Mucosa of rectum (tissue), 2 donors: ENCODE data around the gene TPRN.
A peak's percentile ranks its signal among the peaks of the same experiment; 100 is the strongest.

Experiments used
- H3K27ac ChIP-seq, 2 donors: one replicate each; pipeline ENCODE4 v1.7.0; 2013; ENCODE audit warnings: inconsistent platforms in 2 of 2, low read depth in 2 of 2, low read length in 2 of 2
- H3K27me3 ChIP-seq, 2 donors: one replicate each; pipeline ENCODE4 v1.7.0; 2013; ENCODE audit warnings: low read length in 2 of 2; ENCODE audit not compliant: control insufficient read depth in 2 of 2, insufficient read depth in 2 of 2
- H3K36me3 ChIP-seq, 2 donors: one replicate each; pipeline ENCODE4 v1.7.0; 2013; ENCODE audit warnings: low read length in 2 of 2; ENCODE audit not compliant: control insufficient read depth in 2 of 2, insufficient read depth in 2 of 2
- H3K4me1 ChIP-seq, 2 donors: one replicate each; pipeline ENCODE4 v1.7.0; 2013; ENCODE audit warnings: low read length in 2 of 2, mild to moderate bottlenecking in 1 of 2; ENCODE audit not compliant: control insufficient read depth in 2 of 2, insufficient read depth in 2 of 2
- H3K4me3 ChIP-seq, 2 donors: one replicate each; pipeline ENCODE4 v1.7.0; 2013; ENCODE audit warnings: low read length in 2 of 2
- H3K9ac ChIP-seq, 2 donors: one replicate each; pipeline ENCODE4 v1.7.0; 2013; ENCODE audit warnings: low read length in 2 of 2, low read depth in 1 of 2, mild to moderate bottlenecking in 1 of 2
- H3K9me3 ChIP-seq, 2 donors: one replicate each; pipeline ENCODE4 v1.7.0; 2013; ENCODE audit warnings: low read length in 2 of 2; ENCODE audit not compliant: control insufficient read depth in 2 of 2
- donor health status: healthy.
- donor health status: Normal muscosa, but diverticular disease.

TPRN gene

DNA sequence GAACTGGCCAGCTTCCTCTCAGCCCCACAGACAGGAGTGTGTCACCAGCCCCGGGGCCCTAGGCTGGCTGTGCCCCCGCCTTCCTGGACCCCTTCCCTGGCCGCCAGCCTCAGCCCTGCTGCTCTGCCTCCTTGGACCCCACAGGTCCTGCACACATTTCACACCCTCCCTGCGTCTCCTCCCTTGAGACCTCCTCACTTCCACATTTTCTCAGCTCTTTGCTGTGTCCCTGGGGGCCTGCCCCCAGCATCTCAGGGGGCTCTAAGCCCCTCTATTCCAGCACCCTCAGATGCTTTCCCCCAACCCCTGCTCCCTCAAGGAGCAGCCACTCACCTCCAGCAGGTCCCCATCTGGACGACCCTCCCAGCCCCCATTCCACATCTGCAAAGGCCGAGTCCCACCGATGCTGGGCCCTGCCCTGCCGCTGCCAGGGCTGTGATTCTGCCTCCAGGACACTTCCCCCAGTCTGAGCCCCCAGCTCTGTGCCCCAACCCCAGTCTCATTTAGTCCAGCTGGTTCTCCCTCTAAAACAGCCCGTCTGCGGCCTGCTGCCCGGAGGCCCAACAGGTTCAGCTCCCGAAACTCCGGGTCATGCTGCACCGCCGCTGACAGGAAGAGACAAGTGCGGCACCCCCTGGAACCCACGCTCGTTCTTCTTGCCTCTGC, 34.4 kb upstream of the TPRN start:
- Histone ChIP-seq H3K4me3 (no peak overlapping the region), H3K27me3 (peaks cover 13 to 31% of the 10 kb centered on the region in 2 donors), H3K9me3 (no peaks in the 10 kb centered on the region), H3K4me1 (peaks cover 38 to 42% of the 10 kb centered on the region in 2 donors), H3K27ac (no peak overlapping the region), H3K9ac (no peak overlapping the region), H3K36me3 (no peaks in the 10 kb centered on the region)

DNA sequence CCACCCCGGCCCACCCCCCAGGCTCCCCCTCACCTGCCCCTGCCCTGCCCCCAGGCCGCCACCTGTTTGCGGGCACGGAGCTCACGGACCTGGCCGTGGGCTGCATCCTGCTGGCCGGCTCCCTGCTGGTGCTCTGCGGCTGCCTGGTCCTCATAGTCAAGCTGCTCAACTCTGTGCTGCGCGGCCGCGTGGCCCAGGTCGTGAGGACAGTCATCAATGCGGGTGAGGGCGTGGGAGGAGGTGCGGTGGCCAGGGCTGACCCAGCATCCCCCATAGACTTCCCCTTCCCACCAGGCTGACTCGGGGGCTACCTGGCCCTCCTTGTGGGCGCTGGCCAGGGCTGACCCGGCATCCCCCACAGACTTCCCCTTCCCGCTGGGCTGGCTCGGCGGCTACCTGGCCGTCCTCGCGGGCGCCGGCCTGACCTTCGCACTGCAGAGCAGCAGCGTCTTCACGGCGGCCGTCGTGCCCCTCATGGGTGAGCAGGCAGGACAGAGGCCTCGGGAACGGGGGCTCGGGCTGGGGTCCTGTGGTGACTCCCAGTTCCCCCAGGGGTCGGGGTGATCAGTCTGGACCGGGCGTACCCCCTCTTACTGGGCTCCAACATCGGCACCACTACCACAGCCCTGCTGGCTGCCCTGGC, 33.6 kb upstream of the TPRN start:
- H3K36me3 ChIP-seq: no peaks in the 10 kb centered on the region
- H3K4me3 ChIP-seq: no peak overlapping the region
- H3K27ac ChIP-seq: no peak overlapping the region
- no peaks in the 10 kb centered on the region for H3K9me3 ChIP-seq
- peaks cover 14 to 36% of the 10 kb centered on the region in 2 donors for H3K27me3 ChIP-seq
- no peak overlapping the region for H3K9ac ChIP-seq
- H3K4me1 ChIP-seq: peaks cover 42 to 47% of the 10 kb centered on the region in 2 donors

DNA sequence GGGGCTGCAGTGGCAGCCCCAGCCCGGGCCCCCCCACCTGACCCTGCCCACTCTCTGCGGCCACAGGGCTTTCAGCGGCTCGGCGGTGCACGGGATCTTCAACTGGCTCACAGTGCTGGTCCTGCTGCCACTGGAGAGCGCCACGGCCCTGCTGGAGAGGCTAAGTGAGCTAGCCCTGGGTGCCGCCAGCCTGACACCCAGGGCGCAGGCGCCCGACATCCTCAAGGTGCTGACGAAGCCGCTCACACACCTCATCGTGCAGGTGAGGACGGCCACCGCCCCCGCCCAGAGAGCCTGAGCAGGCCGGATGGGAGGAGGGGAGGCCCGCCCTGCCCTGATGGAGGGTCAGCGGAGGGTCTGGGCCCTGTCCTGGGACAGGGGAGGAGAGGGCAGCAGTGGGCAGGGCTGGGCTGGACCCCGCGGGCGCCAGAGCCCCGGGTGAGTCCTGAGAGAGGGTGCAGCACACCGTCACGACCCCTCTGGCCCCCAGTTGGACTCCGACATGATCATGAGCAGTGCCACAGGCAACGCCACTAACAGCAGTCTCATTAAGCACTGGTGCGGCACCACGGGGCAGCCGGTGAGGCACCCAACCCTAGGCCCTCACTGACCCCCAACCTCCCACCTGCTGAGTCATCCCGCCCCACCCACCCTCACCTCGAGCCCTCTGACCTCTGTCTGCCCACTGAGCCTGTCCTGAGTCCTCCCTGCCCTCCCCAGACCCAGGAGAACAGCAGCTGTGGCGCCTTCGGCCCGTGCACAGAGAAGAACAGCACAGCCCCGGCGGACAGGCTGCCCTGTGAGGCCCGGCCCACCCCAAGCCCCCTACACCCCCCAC, 32.8 kb upstream of the TPRN start:
- H3K27ac ChIP-seq: no peak overlapping the region

DNA sequence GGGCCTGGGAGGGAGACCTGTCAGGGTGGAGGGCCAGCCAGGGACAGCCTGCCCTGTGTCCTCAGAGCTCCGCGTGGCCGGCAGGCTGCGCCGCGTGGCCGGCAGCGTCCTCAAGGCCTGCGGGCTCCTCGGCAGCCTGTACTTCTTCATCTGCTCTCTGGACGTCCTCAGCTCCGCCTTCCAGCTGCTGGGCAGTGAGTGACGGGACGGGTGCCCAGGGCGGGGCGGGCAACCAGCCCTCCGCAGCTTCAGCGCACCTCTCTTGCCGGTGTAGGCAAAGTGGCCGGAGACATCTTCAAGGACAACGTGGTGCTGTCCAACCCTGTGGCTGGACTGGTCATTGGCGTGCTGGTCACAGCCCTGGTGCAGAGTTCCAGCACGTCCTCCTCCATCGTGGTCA, 32.0 kb upstream of the TPRN start:
- Histone ChIP-seq H3K9me3 (no peaks in the 10 kb centered on the region), H3K27me3 (peaks cover 17 to 46% of the 10 kb centered on the region in 2 donors), H3K4me3 (no peak overlapping the region), H3K36me3 (no peaks in the 10 kb centered on the region), H3K27ac (no peak overlapping the region), H3K4me1 (peaks cover 25 to 36% of the 10 kb centered on the region in 2 donors), H3K9ac (peak overlapping the region in 1 of 2 donors; percentile 47)

More for the DNA sequence above, 32.8 kb upstream of the TPRN start:
- no peaks in the 10 kb centered on the region for H3K36me3 ChIP-seq
- no peak overlapping the region for H3K9ac ChIP-seq
- H3K27me3 ChIP-seq: peaks cover 17 to 44% of the 10 kb centered on the region in 2 donors
- no peaks in the 10 kb centered on the region for H3K9me3 ChIP-seq
- peaks cover 34 to 43% of the 10 kb centered on the region in 2 donors for H3K4me1 ChIP-seq
- H3K4me3 ChIP-seq: no peak overlapping the region

DNA sequence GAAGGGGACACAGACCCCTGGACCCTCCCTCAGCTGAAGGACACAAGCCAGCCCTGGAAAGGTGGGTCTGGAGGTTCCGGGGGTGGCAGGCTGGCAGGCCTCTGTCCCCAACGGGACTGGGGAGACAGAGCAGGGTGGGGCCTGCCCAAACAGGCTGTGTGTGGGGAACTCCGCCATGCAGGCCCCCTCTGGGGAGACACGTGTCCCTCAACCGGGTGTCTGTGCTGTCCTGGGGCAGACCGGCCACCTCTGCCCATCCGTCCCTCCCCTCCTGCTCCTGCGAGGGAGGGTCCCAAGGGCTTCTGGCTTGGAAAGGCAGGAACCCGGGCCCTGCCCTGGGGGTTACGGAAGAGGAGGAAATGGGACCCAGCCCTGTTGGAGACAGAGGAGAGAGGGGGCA, 31.6 kb upstream of the TPRN start:
- Histone ChIP-seq H3K36me3 (no peaks in the 10 kb centered on the region), H3K27me3 (peaks cover 17 to 46% of the 10 kb centered on the region in 2 donors), H3K27ac (no peak overlapping the region), H3K9ac (peak overlapping the region in 1 of 2 donors; percentile 47), H3K9me3 (no peaks in the 10 kb centered on the region), H3K4me3 (no peak overlapping the region), H3K4me1 (peaks cover 25 to 36% of the 10 kb centered on the region in 2 donors)

DNA sequence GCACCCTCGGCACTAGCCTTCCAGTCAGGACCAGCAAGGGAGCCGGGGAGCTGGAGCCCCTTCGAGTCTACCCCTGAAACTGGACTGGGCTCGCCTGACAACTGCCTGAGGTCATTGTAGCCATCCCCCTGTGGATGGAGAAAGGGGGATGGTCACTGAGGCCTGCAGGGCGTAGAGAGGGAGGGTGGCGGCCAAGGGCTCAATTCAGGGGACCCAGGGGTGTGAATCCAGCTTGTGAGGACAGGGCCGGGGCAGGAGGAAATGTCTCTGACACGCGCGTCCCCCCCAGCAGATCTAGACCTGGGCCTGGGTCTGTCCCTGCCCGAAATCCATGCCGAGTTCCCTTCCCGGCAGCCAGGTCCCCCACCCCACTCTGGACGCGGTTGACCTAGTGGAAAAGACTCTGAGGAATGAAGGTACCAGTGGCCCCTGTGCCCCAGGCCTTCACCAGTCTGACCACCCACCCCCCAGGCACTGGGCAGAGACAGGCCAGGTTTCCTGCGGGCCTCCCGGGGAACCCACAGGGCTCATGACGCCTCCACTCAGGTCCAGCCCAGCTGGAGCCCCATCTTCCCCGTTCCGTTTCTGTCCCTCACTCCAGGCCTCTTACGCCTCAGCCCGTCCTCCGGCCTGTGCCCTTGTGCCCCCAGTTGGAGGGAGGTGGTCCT, 31.0 kb upstream of the TPRN start:
- Histone ChIP-seq H3K9ac (no peak overlapping the region), H3K27ac (no peak overlapping the region), H3K27me3 (peaks cover 17 to 46% of the 10 kb centered on the region in 2 donors), H3K4me1 (peaks cover 23 to 36% of the 10 kb centered on the region in 2 donors), H3K36me3 (no peaks in the 10 kb centered on the region), H3K4me3 (no peak overlapping the region), H3K9me3 (no peaks in the 10 kb centered on the region)

DNA sequence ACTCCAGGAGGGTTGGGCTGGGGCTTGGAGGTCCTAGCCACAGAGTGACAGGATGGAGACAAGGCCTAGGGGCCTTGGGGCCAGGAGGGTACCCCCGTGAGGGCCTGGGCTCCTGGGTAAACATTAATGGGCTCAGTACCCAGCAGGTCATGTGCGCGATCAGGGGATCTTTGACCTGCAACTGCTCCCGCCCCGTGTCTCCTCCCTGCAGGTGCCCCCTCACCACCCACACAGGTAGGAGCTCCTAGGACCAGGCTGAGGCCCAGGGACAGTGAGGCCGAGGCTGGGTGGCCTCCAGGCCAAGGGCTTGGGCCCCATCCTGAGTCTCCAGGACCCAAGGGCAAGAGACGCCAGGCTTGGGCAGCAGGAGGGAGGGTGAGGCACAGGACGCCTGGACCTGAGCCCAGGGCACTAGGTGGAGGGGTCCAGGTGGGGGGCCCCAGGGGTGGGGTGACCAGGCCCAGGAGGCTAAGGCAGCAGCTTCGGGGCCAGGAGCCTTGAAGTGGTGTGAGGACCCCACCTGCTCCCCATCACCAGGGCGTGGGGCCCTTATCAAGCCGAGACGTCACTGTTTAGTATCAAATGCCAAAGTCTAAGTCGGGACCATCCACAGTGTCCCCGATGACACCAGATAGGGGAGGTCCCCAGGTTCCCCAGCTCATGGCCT, 30.3 kb upstream of the TPRN start, which contains the start of gene SLC34A3:
Gene SLC34A3 (plus strand): TSS at position 197 of the 667 bp plus-strand sequence. CDS start 802 bp downstream, outside the sequence.
- H3K36me3 ChIP-seq: no peaks in the 10 kb centered on the region
- no peaks in the 10 kb centered on the region for H3K9me3 ChIP-seq
- H3K27me3 ChIP-seq: peaks cover 17 to 46% of the 10 kb centered on the region in 2 donors
- peak within 1 kb of the TSS in 1 of 2 donors; percentile 33 for H3K9ac ChIP-seq
- no peak within 1 kb of the TSS for H3K27ac ChIP-seq
- no peak within 1 kb of the TSS for H3K4me3 ChIP-seq
- H3K4me1 ChIP-seq: peaks cover 22 to 39% of the 10 kb centered on the region in 2 donors

DNA sequence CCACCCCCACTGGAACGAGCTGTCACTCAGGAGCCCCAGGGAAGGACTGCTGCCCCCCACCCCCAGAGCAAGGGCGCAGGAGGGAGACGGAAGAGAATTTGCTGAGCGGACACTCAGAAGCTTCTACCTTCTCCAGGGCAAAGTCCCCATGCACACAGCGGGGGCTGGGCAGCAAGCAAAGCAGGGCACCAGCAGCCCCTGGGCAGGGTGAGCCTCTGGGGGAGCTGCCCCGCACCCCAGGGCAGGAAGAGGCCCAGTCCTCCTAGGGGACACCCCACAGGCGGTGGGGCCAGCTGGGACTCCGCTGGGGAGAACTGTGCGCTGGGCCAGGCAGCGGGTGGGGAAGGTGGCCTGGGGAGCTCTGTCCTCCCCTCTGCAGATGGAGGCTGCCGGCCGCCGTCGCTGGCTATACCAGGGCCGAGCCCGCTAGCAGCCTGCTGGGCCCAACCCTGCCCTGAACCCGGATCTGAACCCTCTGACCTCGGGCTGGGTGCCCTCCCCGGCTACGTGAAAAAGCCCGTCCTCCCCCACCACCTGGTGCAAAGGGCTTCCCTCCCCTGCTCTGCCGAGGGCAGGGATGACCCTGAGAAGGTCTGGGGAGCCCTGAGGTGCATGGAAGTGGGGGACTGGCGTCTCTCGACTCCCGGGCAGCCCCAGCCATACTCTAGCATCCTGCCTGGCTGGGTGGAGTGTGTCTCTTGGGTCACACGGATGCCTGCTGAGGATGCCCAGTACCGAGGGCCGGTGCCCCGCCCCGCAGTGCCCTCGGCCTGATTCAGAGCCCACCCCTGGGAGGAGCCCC, 29.6 kb upstream of the TPRN start:
- Histone ChIP-seq H3K36me3 (no peaks in the 10 kb centered on the region), H3K27me3 (peaks cover 17 to 46% of the 10 kb centered on the region in 2 donors), H3K9me3 (no peaks in the 10 kb centered on the region), H3K27ac (no peak overlapping the region), H3K9ac (peak overlapping the region in 1 of 2 donors; percentile 33), H3K4me1 (peaks cover 22 to 39% of the 10 kb centered on the region in 2 donors), H3K4me3 (no peak overlapping the region)
